Right lobe of liver (tissue), 6 donors: ENCODE data around the gene JAK2. TPM values are rescaled to one million over a fixed set of nuclear protein-coding genes. Genes with fewer than 3 reads are reported as not detected.

Experiments used
- ATAC-seq, 4 donors: fragments of 200-7000 bp; cut with Tn5 transposase; one replicate each; pipeline ENCODE4 v1.9.1; 2020; ENCODE audit warnings: mild to moderate bottlenecking in 4 of 4, moderate library complexity in 4 of 4
- DNase-seq, 3 donors: peaks; one replicate each; pipeline ENCODE4 v3.0.0-alpha.2; 2020
- H3K27ac ChIP-seq, 3 donors: fragments of 200-600 bp; one replicate each; pipeline ENCODE4 v1.8.0; 2022
- H3K27me3 ChIP-seq, 2 donors: fragments of 200-600 bp; one replicate each; pipeline ENCODE4 v1.8.0; 2022
- H3K36me3 ChIP-seq, 4 donors: fragments of 200-600 bp; sonication (generic) in 1 of 4; one replicate each; pipeline versions ENCODE4 v1.5.1 to v1.8.0; 2017 to 2022; ENCODE audit warnings: control low read depth in 1 of 4
- H3K4me1 ChIP-seq, 4 donors: fragments of 200-600 bp; sonication (generic) in 1 of 4; one replicate each; pipeline versions ENCODE4 v1.5.1 to v1.8.0; 2017 to 2022; ENCODE audit warnings: control low read depth in 1 of 4
- H3K4me3 ChIP-seq, 3 donors: fragments of 200-600 bp; one replicate each; pipeline ENCODE4 v1.8.0; 2022
- H3K9me3 ChIP-seq, 4 donors: fragments of 200-600 bp; sonication (generic) in 1 of 4; one replicate each; pipeline versions ENCODE4 v1.5.1 to v1.8.0; 2017 to 2022; ENCODE audit warnings: control low read depth in 1 of 4
- POLR2A ChIP-seq: fragments of 450-650 bp; IDR thresholded peaks from one replicate; pipeline ENCODE4 v1.6.1; 2017; ENCODE audit warnings: antibody characterized with exemption, mild to moderate bottlenecking
- WGBS: methylation state at CpG from one replicate; pipeline ENCODE4 v1.1.6; 2018; ENCODE audit warnings: low coverage, low lambda C conversion rate; ENCODE audit not compliant: insufficient coverage; ENCODE audit errors: missing lambda C conversion rate; 5-methylcytosine and 5-hydroxymethylcytosine counted together
- intact Hi-C, 2 donors: fragments of 100-400 bp; cut with DNase I; formaldehyde crosslinking; loops; one replicate each; pipeline versions ENCODE4 v1.11.2 to v1.14.1; 2022
- total RNA-seq, 6 experiments: library from RNA; depleted of rRNA in 2 of 6; stranded (reverse); fragments of >200 nt in 2 of 6; fragmentation: NEBNext Ultra II Directional in 3 of 6; extraction: Animal tissue kit (Norgen Biotek cat#: 25700) in 3 of 6; gene quantifications; one replicate each; pipeline versions ENCODE4 v1.1.0 to v1.2.4, GENCODE V29; 2016 to 2023
- TF ChIP-seq, protein P1 (sequence below), 4 donors: fragments of 200-600 bp in 3 of 4; fragments of 450-650 bp in 1 of 4; IDR thresholded peaks; one replicate each; pipeline versions ENCODE4 v1.5.1 to v1.8.0; 2016 to 2022; ENCODE audit warnings: antibody characterized with exemption in 4 of 4, mild to moderate bottlenecking in 2 of 4
- donor health status: DM: no; HTN: yes; CAD: no.
- donor health status: DM: no; HTN: no; CAD: no.
- donor health status: DM: no; HTN: no; CAD: no.
- donor health status: DM: no; HTN: yes; CAD: no.
- donor health status: DM: no; HTN: yes; CAD: no.

Gene JAK2
- total RNA-seq, 6 experiments from 2014 or later: 3.6 to 6.5 (median 4.4) TPM

DNA sequence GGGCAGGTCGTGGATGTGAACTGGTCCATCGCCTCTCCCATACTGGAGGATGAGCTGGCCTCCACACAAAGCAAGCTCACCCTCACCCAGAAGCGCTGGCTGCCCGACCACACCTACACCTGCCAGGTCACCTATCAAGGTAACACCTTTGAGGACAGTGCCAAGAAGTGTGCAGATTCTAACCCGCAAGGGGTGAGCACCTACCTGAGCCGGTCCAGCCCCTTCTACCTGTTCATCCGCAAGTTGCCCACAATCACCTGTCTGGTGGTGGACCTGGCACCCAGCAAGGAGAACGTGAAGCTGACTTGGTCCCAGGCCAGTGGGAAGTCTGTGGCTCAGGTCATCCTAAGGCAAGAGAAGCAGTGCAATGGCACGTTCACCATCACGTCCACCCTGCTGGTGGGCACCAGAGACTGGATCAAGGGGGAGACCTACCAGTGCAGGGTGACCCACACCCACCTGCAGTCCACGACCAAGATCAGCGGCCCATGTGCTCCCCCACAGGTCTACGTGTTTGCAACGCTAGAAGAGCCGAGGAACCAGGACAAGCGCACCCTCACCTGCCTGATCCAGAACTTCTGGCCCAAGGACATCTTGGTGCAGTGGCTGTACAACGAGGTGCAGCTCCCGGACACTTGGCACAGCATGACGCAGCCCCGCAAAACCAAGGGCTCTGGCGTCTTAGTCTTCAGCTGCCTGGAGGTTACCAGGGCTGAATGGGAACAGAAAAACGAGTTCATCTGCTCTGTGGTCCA, 129.1 kb downstream of the JAK2 start:
- TF ChIP-seq POLR2A: no peak
- TF ChIP-seq, protein P1, sequence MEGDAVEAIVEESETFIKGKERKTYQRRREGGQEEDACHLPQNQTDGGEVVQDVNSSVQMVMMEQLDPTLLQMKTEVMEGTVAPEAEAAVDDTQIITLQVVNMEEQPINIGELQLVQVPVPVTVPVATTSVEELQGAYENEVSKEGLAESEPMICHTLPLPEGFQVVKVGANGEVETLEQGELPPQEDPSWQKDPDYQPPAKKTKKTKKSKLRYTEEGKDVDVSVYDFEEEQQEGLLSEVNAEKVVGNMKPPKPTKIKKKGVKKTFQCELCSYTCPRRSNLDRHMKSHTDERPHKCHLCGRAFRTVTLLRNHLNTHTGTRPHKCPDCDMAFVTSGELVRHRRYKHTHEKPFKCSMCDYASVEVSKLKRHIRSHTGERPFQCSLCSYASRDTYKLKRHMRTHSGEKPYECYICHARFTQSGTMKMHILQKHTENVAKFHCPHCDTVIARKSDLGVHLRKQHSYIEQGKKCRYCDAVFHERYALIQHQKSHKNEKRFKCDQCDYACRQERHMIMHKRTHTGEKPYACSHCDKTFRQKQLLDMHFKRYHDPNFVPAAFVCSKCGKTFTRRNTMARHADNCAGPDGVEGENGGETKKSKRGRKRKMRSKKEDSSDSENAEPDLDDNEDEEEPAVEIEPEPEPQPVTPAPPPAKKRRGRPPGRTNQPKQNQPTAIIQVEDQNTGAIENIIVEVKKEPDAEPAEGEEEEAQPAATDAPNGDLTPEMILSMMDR (IDR thresholded peaks at IDR 0.05): no peak
- WGBS: 95% methylated on average over 3 of the region's 22 CpGs
- no peak overlapping the region for H3K27ac ChIP-seq
- H3K36me3 ChIP-seq: no peaks in the 10 kb centered on the region
- H3K4me1 ChIP-seq: no peaks in the 10 kb centered on the region
- peak in 1 of 3 donors; percentile 32 for DNase-seq
- no peaks in the 10 kb centered on the region for H3K27me3 ChIP-seq
- ATAC-seq: peak in 1 of 4 donors; percentile 23
- no peak overlapping the region for H3K4me3 ChIP-seq
- H3K9me3 ChIP-seq: no peaks in the 10 kb centered on the region
- intact Hi-C loops: no loop called here

DNA sequence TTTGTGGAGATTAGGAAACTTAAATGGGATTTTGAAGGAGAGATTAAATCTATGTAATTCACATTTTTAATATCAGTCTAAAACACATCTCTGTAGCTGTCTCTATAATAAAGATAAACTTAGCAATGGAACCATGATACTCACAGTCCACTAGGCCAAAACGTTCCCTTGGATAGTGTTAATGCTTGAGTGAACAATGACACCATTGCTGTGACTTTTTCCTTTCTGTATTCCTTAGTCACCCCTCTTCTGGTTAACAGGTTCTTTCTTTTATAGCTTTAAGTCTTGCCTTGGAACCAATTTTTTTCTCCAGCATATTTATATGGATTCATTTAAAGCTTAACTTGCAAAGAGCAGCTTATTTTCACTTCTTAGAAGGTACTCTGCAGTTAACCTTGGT, 137.0 kb downstream of the JAK2 start:
- TF ChIP-seq POLR2A: no peak
- TF ChIP-seq, protein P1 (IDR thresholded peaks at IDR 0.05): no peak
- intact Hi-C loops: no loop called here
- H3K36me3 ChIP-seq: peaks cover 0 to 5% (median 0%) of the 10 kb centered on the region in 4 donors
- H3K4me3 ChIP-seq: no peak overlapping the region
- H3K4me1 ChIP-seq: no peaks in the 10 kb centered on the region
- DNase-seq (no peak), ATAC-seq (no peak)
- H3K27ac ChIP-seq: no peak overlapping the region
- no peaks in the 10 kb centered on the region for H3K9me3 ChIP-seq
- H3K27me3 ChIP-seq: no peaks in the 10 kb centered on the region
- WGBS: 91% methylated on average over 1 of the region's 1 CpG

DNA sequence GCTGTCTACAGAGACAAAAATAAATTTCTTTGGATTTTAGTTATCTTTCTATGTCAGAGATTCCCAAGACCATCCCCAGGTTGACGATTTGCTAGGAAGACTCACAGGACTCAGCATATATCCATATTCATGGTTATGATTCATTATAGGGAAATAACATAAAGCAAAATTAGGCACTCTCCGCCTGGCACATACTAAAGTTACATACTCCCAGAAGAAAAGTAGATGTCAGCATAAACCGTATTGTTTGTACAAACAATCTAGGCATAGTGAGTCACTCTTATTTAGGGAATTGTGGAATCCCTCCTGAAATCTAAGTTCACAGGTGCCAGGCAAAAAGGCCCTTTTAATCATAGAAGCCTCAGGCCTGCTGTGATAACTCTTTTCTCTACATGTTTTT, 137.4 kb downstream of the JAK2 start:
- H3K27me3 ChIP-seq: no peaks in the 10 kb centered on the region
- WGBS: 69% methylated on average over 3 of the region's 3 CpGs
- intact Hi-C loops: no loop called here
- peaks cover 0 to 5% (median 0%) of the 10 kb centered on the region in 4 donors for H3K36me3 ChIP-seq
- H3K4me1 ChIP-seq: no peaks in the 10 kb centered on the region
- no peak for DNase-seq
- H3K4me3 ChIP-seq: no peak overlapping the region
- no peak overlapping the region for H3K27ac ChIP-seq
- TF ChIP-seq POLR2A: no peak
- no peaks in the 10 kb centered on the region for H3K9me3 ChIP-seq
- ATAC-seq: no peak

DNA sequence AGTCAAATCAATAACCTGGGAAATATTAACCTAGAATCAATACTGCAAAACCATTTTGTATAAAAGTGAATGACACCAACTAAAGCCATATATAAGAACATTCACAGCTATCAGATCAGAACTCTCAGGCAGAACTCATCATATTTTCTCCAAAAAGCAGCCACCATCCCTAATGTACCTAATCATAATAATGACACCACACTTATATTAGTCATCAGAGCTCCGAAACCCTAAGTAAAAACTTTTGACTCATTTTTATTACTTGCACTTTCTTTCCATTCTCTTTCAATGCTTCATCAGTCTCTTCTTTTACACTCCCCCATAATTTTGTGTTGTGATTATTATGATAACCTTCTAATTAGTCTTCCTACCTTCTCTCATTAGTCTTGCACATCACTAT, 155.1 kb downstream of the JAK2 start:
- Histone ChIP-seq H3K27me3 (no peaks in the 10 kb centered on the region), H3K4me1 (peaks cover 0 to 5% (median 0%) of the 10 kb centered on the region in 4 donors), H3K9me3 (no peaks in the 10 kb centered on the region), H3K4me3 (no peak overlapping the region), H3K36me3 (no peaks in the 10 kb centered on the region), H3K27ac (no peak overlapping the region)
- DNase-seq (no peak), ATAC-seq (no peak)
- 68% methylated on average over 1 of the region's 1 CpG for WGBS
- TF ChIP-seq, protein P1 (IDR thresholded peaks at IDR 0.05): no peak
- TF ChIP-seq POLR2A: no peak
- intact Hi-C loops: no loop called here

DNA sequence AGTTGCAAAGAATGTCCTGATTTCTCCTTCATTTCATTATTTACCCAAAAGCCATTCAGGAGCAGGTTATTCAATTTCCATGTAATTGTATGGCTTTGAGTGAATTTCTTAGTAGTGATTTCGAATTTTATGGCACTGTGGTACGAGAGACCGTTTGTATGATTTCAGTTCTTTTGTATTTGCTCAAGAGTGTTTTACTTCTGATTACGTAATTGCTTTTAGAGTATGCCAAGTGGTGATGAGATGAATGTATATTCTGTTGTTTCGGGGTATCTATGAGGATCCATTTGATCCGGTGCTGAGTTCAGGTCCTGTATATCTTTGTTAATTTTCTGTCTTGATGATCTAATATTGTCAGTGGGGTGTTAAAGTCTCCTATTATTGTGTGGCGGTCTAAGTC, 159.1 kb downstream of the JAK2 start:
- Histone ChIP-seq H3K27ac (no peak overlapping the region), H3K9me3 (no peaks in the 10 kb centered on the region), H3K4me3 (no peak overlapping the region), H3K36me3 (no peaks in the 10 kb centered on the region), H3K4me1 (peaks cover 0 to 5% (median 0%) of the 10 kb centered on the region in 4 donors), H3K27me3 (no peaks in the 10 kb centered on the region)
- no peak for DNase-seq
- no peak for ATAC-seq
- TF ChIP-seq, protein P1 (IDR thresholded peaks at IDR 0.05): no peak
- no peak for TF ChIP-seq POLR2A
- 81% methylated on average over 7 of the region's 7 CpGs for WGBS
- intact Hi-C loops: no loop called here
